ENCODE data around the gene FZR1. TPM values are rescaled to one million over a fixed set of nuclear protein-coding genes. Genes with fewer than 3 reads are reported as not detected.

FZR1 gene
- total and polyA plus RNA-seq, 2 experiments from 2014 or later: 32.3 to 36.5 TPM

- Histone ChIP-seq H3K4me1 (ENCODE audit: insufficient read depth) (no peaks in the 10 kb centered on the region), H3K9me2 (ENCODE audit: insufficient read depth) (no peaks in the 10 kb centered on the region)
These were observed 10.6 kb downstream of the FZR1 start for GRCh38 chr19:3516675-3517207.

GRCh38 chr19:3517638-3518037, 11.5 kb downstream of the FZR1 start:
- in situ Hi-C loops (cut with MboI): no loop called here
- Histone ChIP-seq H3K9me2 (ENCODE audit: insufficient read depth) (no peaks in the 10 kb centered on the region), H4K20me1 (ENCODE audit: insufficient read depth) (peaks cover 4% of the 10 kb centered on the region; the same call in 1 of the 2 replicates), H3K9me3 (ENCODE audit: low read depth) (no peaks in the 10 kb centered on the region), H3K27me3 (replicated peaks; ENCODE audit: insufficient read depth) (no peaks in the 10 kb centered on the region), H3K79me2 (ENCODE audit: insufficient read depth) (peaks cover 100% of the 10 kb centered on the region), H3K9ac (no peak overlapping the region), H3F3A (ENCODE audit: insufficient read depth) (no peaks in the 10 kb centered on the region), H2AFZ (no peak overlapping the region), H3K4me2 (ENCODE audit: unreplicated experiment) (no peak overlapping the region), H3K4me3 (no peak overlapping the region), H3K27ac (no peak overlapping the region), H3K36me3 (ENCODE audit: low read depth) (no peaks in the 10 kb centered on the region), H3K4me1 (ENCODE audit: insufficient read depth) (no peaks in the 10 kb centered on the region)
- no peak for DNase-seq
- 92 to 96% methylated on average over 2 of the region's 2 CpGs for WGBS, 2 experiments (ENCODE audit: low coverage in 1 of 2, low lambda C conversion rate in 2 of 2, missing lambda C conversion rate in 2 of 2)
- TF ChIP-seq EZH2 (IDR thresholded peaks at IDR 0.05; ENCODE audit: insufficient read depth, poor library complexity, severe bottlenecking): no peak
- no peak for TF ChIP-seq EZH2phosphoT487 (IDR thresholded peaks at IDR 0.05; ENCODE audit: insufficient read depth, low read depth)

More at GRCh38 chr19:3516675-3517207, 10.6 kb downstream of the FZR1 start:
- Histone ChIP-seq H3K27ac (no peak overlapping the region), H4K20me1 (ENCODE audit: insufficient read depth) (peaks cover 4% of the 10 kb centered on the region; the same call in 1 of the 2 replicates), H3K9me3 (ENCODE audit: low read depth) (no peaks in the 10 kb centered on the region), H3K27me3 (replicated peaks; ENCODE audit: insufficient read depth) (no peaks in the 10 kb centered on the region), H3K36me3 (ENCODE audit: low read depth) (no peaks in the 10 kb centered on the region), H3K9ac (no peak overlapping the region), H3K4me2 (ENCODE audit: unreplicated experiment) (no peak overlapping the region), H3K79me2 (ENCODE audit: insufficient read depth) (peaks cover 100% of the 10 kb centered on the region), H3K4me3 (no peak overlapping the region), H2AFZ (no peak overlapping the region), H3F3A (ENCODE audit: insufficient read depth) (no peaks in the 10 kb centered on the region)
- DNase-seq: no peak
- WGBS, 2 experiments (ENCODE audit: low coverage in 1 of 2, low lambda C conversion rate in 2 of 2, missing lambda C conversion rate in 2 of 2): 73 to 77% methylated on average over 14 to 15 of the region's 15 CpGs
- no peak for TF ChIP-seq EZH2phosphoT487 (IDR thresholded peaks at IDR 0.05; ENCODE audit: insufficient read depth, low read depth)
- no peak for TF ChIP-seq EZH2 (IDR thresholded peaks at IDR 0.05; ENCODE audit: insufficient read depth, poor library complexity, severe bottlenecking)
- in situ Hi-C loops (cut with MboI): no loop called here

GRCh38 chr19:3518255-3518654, 12.1 kb downstream of the FZR1 start:
- H3K9me2 ChIP-seq (ENCODE audit: insufficient read depth): no peaks in the 10 kb centered on the region
- no peak overlapping the region for H3K4me2 ChIP-seq (ENCODE audit: unreplicated experiment)
- DNase-seq: no peak
- in situ Hi-C loops (cut with MboI): no loop called here
- no peak for TF ChIP-seq EZH2 (IDR thresholded peaks at IDR 0.05; ENCODE audit: insufficient read depth, poor library complexity, severe bottlenecking)
- TF ChIP-seq EZH2phosphoT487 (IDR thresholded peaks at IDR 0.05; ENCODE audit: insufficient read depth, low read depth): no peak
- no peak overlapping the region for H2AFZ ChIP-seq
- no peaks in the 10 kb centered on the region for H3K4me1 ChIP-seq (ENCODE audit: insufficient read depth)
- H3K27ac ChIP-seq: no peak overlapping the region
- H3K9ac ChIP-seq: no peak overlapping the region
- H3K36me3 ChIP-seq (ENCODE audit: low read depth): no peaks in the 10 kb centered on the region
- H3F3A ChIP-seq (ENCODE audit: insufficient read depth): no peaks in the 10 kb centered on the region
- no peak overlapping the region for H3K4me3 ChIP-seq
- no peaks in the 10 kb centered on the region for H3K9me3 ChIP-seq (ENCODE audit: low read depth)
- H3K27me3 ChIP-seq (replicated peaks; ENCODE audit: insufficient read depth): no peaks in the 10 kb centered on the region
- 85 to 89% methylated on average over 10 of the region's 10 CpGs for WGBS, 2 experiments (ENCODE audit: low coverage in 1 of 2, low lambda C conversion rate in 2 of 2, missing lambda C conversion rate in 2 of 2)
- H4K20me1 ChIP-seq (ENCODE audit: insufficient read depth): peaks cover 4% of the 10 kb centered on the region; the same call in 1 of the 2 replicates
- peaks cover 100% of the 10 kb centered on the region for H3K79me2 ChIP-seq (ENCODE audit: insufficient read depth)

- H3K9ac ChIP-seq: no peak overlapping the region
These were observed 12.5 kb downstream of the FZR1 start for GRCh38 chr19:3518659-3519058.

More at GRCh38 chr19:3518659-3519058, 12.5 kb downstream of the FZR1 start:
- no peak overlapping the region for H2AFZ ChIP-seq
- H3K9me2 ChIP-seq (ENCODE audit: insufficient read depth): no peaks in the 10 kb centered on the region
- 87 to 94% methylated on average over 2 of the region's 2 CpGs for WGBS, 2 experiments (ENCODE audit: low coverage in 1 of 2, low lambda C conversion rate in 2 of 2, missing lambda C conversion rate in 2 of 2)
- no peak for TF ChIP-seq EZH2phosphoT487 (IDR thresholded peaks at IDR 0.05; ENCODE audit: insufficient read depth, low read depth)
- TF ChIP-seq EZH2 (IDR thresholded peaks at IDR 0.05; ENCODE audit: insufficient read depth, poor library complexity, severe bottlenecking): no peak
- H3K4me2 ChIP-seq (ENCODE audit: unreplicated experiment): no peak overlapping the region
- H3F3A ChIP-seq (ENCODE audit: insufficient read depth): no peaks in the 10 kb centered on the region
- H3K36me3 ChIP-seq (ENCODE audit: low read depth): no peaks in the 10 kb centered on the region
- H3K4me1 ChIP-seq (ENCODE audit: insufficient read depth): no peaks in the 10 kb centered on the region
- no peak for DNase-seq
- in situ Hi-C loops (cut with MboI): no loop called here
- no peak overlapping the region for H3K4me3 ChIP-seq
- peaks cover 100% of the 10 kb centered on the region for H3K79me2 ChIP-seq (ENCODE audit: insufficient read depth)
- H3K27me3 ChIP-seq (replicated peaks; ENCODE audit: insufficient read depth): no peaks in the 10 kb centered on the region
- H4K20me1 ChIP-seq (ENCODE audit: insufficient read depth): peaks cover 4% of the 10 kb centered on the region; the same call in 1 of the 2 replicates
- H3K9me3 ChIP-seq (ENCODE audit: low read depth): no peaks in the 10 kb centered on the region
- H3K27ac ChIP-seq: no peak overlapping the region
